Measurements from ENCODE around the gene PTCD1.

DNA sequence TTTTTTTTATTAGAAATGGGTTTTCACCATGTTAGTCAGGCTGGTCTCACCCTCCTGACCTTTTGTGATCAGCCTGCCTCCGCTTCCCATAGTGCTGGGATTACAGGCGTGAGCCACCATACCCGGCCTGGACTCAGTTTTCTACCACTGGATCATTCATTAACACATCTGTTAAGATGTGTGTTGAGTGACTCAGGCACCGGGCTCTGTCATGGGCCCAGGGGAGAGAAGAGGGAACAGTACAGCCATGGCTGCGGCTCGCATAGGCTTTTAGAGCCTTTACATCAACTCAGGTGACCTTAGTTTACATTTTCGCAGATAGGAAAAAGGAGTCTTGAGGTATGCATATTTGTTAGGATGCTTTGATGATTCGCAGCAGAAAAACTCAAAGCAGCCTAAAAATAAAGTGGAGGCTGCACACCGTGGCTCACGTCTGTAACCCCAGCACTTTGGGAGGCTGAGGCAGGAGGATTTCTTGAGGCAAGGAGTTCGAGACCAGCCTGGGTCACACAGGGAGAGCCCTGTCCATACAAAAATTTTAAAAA, 67.2 kb downstream of the PTCD1 start:
- TF ChIP-seq POLR2A (IDR thresholded peaks at IDR 0.05) = no peak
- TF ChIP-seq CTCF (IDR thresholded peaks at IDR 0.05) = no peak
- no peak for TF ChIP-seq EP300 (IDR thresholded peaks at IDR 0.05)

All from ovary (tissue), 3 donors.